Activated T-helper 17 cell treated with anti-CD3 and anti-CD28 coated beads, Interleukin-2, amount 50 U/mL, for 72 hours (primary cell): Measurements from ENCODE around the gene SLAIN1. TPM values are rescaled to one million over a fixed set of nuclear protein-coding genes. Genes with fewer than 3 reads are reported as not detected.
A peak's percentile ranks its signal among the peaks of the same experiment; 100 is the strongest.

Source experiments
- ATAC-seq: fragments of 150-1000 bp; cut with Tn5 transposase; replicated peaks from 2 replicates; pipeline ENCODE4 v1.10.0; 2021; ENCODE audit warnings: mild to moderate bottlenecking, moderate library complexity
- H3K27ac Mint-ChIP-seq: one replicate; pipeline ENCODE4 v1.8.0; 2022; ENCODE audit warnings: mixed read lengths
- H3K27me3 Mint-ChIP-seq: one replicate; pipeline ENCODE4 v1.8.0; 2022; ENCODE audit warnings: mixed read lengths
- H3K36me3 Mint-ChIP-seq: one replicate; pipeline ENCODE4 v1.8.0; 2022; ENCODE audit warnings: low read depth, mild to moderate bottlenecking, mixed read lengths
- H3K4me1 Mint-ChIP-seq: one replicate; pipeline ENCODE4 v1.8.0; 2022; ENCODE audit warnings: mixed read lengths
- H3K4me3 Mint-ChIP-seq: one replicate; pipeline ENCODE4 v1.8.0; 2022; ENCODE audit warnings: mild to moderate bottlenecking, mixed read lengths
- H3K9me3 Mint-ChIP-seq: one replicate; pipeline ENCODE4 v1.8.0; 2022; ENCODE audit warnings: mixed read lengths
- total RNA-seq, 2 donors: library from RNA; stranded (reverse); gene quantifications; one replicate each; pipeline ENCODE4 v1.2.3, GENCODE V29; 2022

The SLAIN1 gene
- total RNA-seq, 2 donors from 2014 or later = 17.1 to 34.4 TPM

GRCh38 chr13:77728265-77729125, 31.0 kb downstream of the SLAIN1 start:
- Mint-ChIP-seq H3K4me1 (peaks cover 32% of the 10 kb centered on the region), H3K4me3 (peak overlapping the region; percentile 76), H3K27ac (peak overlapping the region; percentile 89), H3K27me3 (no peaks in the 10 kb centered on the region), H3K9me3 (no peaks in the 10 kb centered on the region), H3K36me3 (peaks cover 61% of the 10 kb centered on the region)
- no peak for ATAC-seq

GRCh38 chr13:77729502-77730221, 32.2 kb downstream of the SLAIN1 start:
- Mint-ChIP-seq H3K36me3 (peaks cover 57% of the 10 kb centered on the region), H3K4me3 (peak overlapping the region; percentile 76), H3K9me3 (no peaks in the 10 kb centered on the region), H3K4me1 (peaks cover 24% of the 10 kb centered on the region), H3K27ac (peak overlapping the region; percentile 89), H3K27me3 (no peaks in the 10 kb centered on the region)
- peak; percentile 99 for ATAC-seq

- peaks cover 22% of the 10 kb centered on the region for H3K4me1 Mint-ChIP-seq
- H3K36me3 Mint-ChIP-seq = peaks cover 48% of the 10 kb centered on the region
- no peak for ATAC-seq
- no peaks in the 10 kb centered on the region for H3K27me3 Mint-ChIP-seq
- H3K4me3 Mint-ChIP-seq = peak overlapping the region; percentile 76
- H3K9me3 Mint-ChIP-seq = no peaks in the 10 kb centered on the region
- H3K27ac Mint-ChIP-seq = peak overlapping the region; percentile 89
Observed at GRCh38 chr13:77730572-77730971, 33.1 kb downstream of the SLAIN1 start.

GRCh38 chr13:77732287-77732686, 34.8 kb downstream of the SLAIN1 start:
- no peak for ATAC-seq
- Mint-ChIP-seq H3K4me3 (no peak overlapping the region), H3K27me3 (no peaks in the 10 kb centered on the region)

GRCh38 chr13:77733674-77734073, 36.2 kb downstream of the SLAIN1 start:
- no peak for ATAC-seq
- H3K36me3 Mint-ChIP-seq = peaks cover 33% of the 10 kb centered on the region
- H3K27ac Mint-ChIP-seq = no peak overlapping the region
- H3K27me3 Mint-ChIP-seq = no peaks in the 10 kb centered on the region
- peaks cover 18% of the 10 kb centered on the region for H3K4me1 Mint-ChIP-seq
- no peak overlapping the region for H3K4me3 Mint-ChIP-seq
- no peaks in the 10 kb centered on the region for H3K9me3 Mint-ChIP-seq

More at GRCh38 chr13:77732287-77732686, 34.8 kb downstream of the SLAIN1 start:
- peaks cover 39% of the 10 kb centered on the region for H3K36me3 Mint-ChIP-seq
- H3K4me1 Mint-ChIP-seq = peaks cover 20% of the 10 kb centered on the region
- H3K27ac Mint-ChIP-seq = no peak overlapping the region
- H3K9me3 Mint-ChIP-seq = no peaks in the 10 kb centered on the region

GRCh38 chr13:77737583-77738200, 40.2 kb downstream of the SLAIN1 start:
- Mint-ChIP-seq H3K27me3 (no peaks in the 10 kb centered on the region), H3K36me3 (peaks cover 10% of the 10 kb centered on the region), H3K4me1 (peaks cover 9% of the 10 kb centered on the region), H3K4me3 (no peak overlapping the region), H3K27ac (no peak overlapping the region), H3K9me3 (no peaks in the 10 kb centered on the region)
- peak; percentile 92 for ATAC-seq

GRCh38 chr13:77740097-77740735, 42.7 kb downstream of the SLAIN1 start:
- no peaks in the 10 kb centered on the region for H3K27me3 Mint-ChIP-seq
- H3K4me1 Mint-ChIP-seq = peaks cover 12% of the 10 kb centered on the region
- ATAC-seq = no peak
- H3K36me3 Mint-ChIP-seq = peaks cover 17% of the 10 kb centered on the region
- H3K9me3 Mint-ChIP-seq = no peaks in the 10 kb centered on the region
- no peak overlapping the region for H3K4me3 Mint-ChIP-seq
- H3K27ac Mint-ChIP-seq = no peak overlapping the region

- peaks cover 17% of the 10 kb centered on the region for H3K4me1 Mint-ChIP-seq
- H3K4me3 Mint-ChIP-seq = no peak overlapping the region
- no peaks in the 10 kb centered on the region for H3K9me3 Mint-ChIP-seq
- H3K36me3 Mint-ChIP-seq = peaks cover 26% of the 10 kb centered on the region
- no peak overlapping the region for H3K27ac Mint-ChIP-seq
- ATAC-seq = no peak
- no peaks in the 10 kb centered on the region for H3K27me3 Mint-ChIP-seq
Observed at GRCh38 chr13:77740931-77741596, 43.6 kb downstream of the SLAIN1 start.

- Mint-ChIP-seq H3K27me3 (no peaks in the 10 kb centered on the region), H3K36me3 (peaks cover 31% of the 10 kb centered on the region), H3K4me3 (no peak overlapping the region), H3K27ac (no peak overlapping the region), H3K9me3 (no peaks in the 10 kb centered on the region), H3K4me1 (peaks cover 18% of the 10 kb centered on the region)
- ATAC-seq = no peak
Observed at GRCh38 chr13:77741597-77741972, 44.1 kb downstream of the SLAIN1 start.

- Mint-ChIP-seq H3K4me3 (no peak overlapping the region), H3K27me3 (no peaks in the 10 kb centered on the region), H3K36me3 (peaks cover 42% of the 10 kb centered on the region), H3K9me3 (no peaks in the 10 kb centered on the region), H3K27ac (no peak overlapping the region), H3K4me1 (peaks cover 18% of the 10 kb centered on the region)
- no peak for ATAC-seq
Observed at GRCh38 chr13:77742801-77743200, 45.3 kb downstream of the SLAIN1 start.

GRCh38 chr13:77745784-77746183, 48.3 kb downstream of the SLAIN1 start:
- no peak overlapping the region for H3K4me3 Mint-ChIP-seq
- no peak for ATAC-seq
- peak overlapping the region; percentile 69 for H3K27ac Mint-ChIP-seq
- no peaks in the 10 kb centered on the region for H3K9me3 Mint-ChIP-seq
- H3K4me1 Mint-ChIP-seq = peaks cover 14% of the 10 kb centered on the region
- peaks cover 45% of the 10 kb centered on the region for H3K36me3 Mint-ChIP-seq
- no peaks in the 10 kb centered on the region for H3K27me3 Mint-ChIP-seq

- peaks cover 57% of the 10 kb centered on the region for H3K36me3 Mint-ChIP-seq
- H3K27ac Mint-ChIP-seq = no peak overlapping the region
- H3K4me3 Mint-ChIP-seq = no peak overlapping the region
- peaks cover 18% of the 10 kb centered on the region for H3K4me1 Mint-ChIP-seq
- H3K9me3 Mint-ChIP-seq = no peaks in the 10 kb centered on the region
- no peaks in the 10 kb centered on the region for H3K27me3 Mint-ChIP-seq
- ATAC-seq = no peak
Observed at GRCh38 chr13:77749344-77749880, 51.9 kb downstream of the SLAIN1 start.

- Mint-ChIP-seq H3K27me3 (no peaks in the 10 kb centered on the region), H3K4me1 (peaks cover 13% of the 10 kb centered on the region), H3K9me3 (no peaks in the 10 kb centered on the region), H3K4me3 (no peak overlapping the region), H3K36me3 (peaks cover 45% of the 10 kb centered on the region), H3K27ac (peak overlapping the region; percentile 73)
- ATAC-seq = peak; percentile 88
Observed at GRCh38 chr13:77751513-77752456, 54.3 kb downstream of the SLAIN1 start.
